Measurements from ENCODE around the gene CPLX1. TPM values are rescaled to one million over a fixed set of nuclear protein-coding genes. Genes with fewer than 3 reads are reported as not detected.
"Not testable (repeated sequence)": the region's sequence is repeated elsewhere in the genome, so short reads cannot be mapped to it uniquely, and the experiment has no call there.

CPLX1 gene
- total RNA-seq, 2 experiments from 2014 or later = 3.7 to 5.0 TPM

- DNase-seq (no peak), ATAC-seq (ENCODE audit: low read depth) (no peak)
- H3K9me3 Mint-ChIP-seq = no peaks in the 10 kb centered on the region
- POLR2A ChIA-PET = no interaction called here
- H3K27me3 Mint-ChIP-seq = no peaks in the 10 kb centered on the region
- H3K4me1 Mint-ChIP-seq = peaks cover 1% of the 10 kb centered on the region
- peak overlapping the region; percentile 45 for H3K27ac Mint-ChIP-seq
- H3K4me3 Mint-ChIP-seq = no peak overlapping the region
- H3K36me3 Mint-ChIP-seq = peaks cover 26% of the 10 kb centered on the region
Observed at GRCh38 chr4:762211-763190, 63.4 kb downstream of the CPLX1 start.

DNA sequence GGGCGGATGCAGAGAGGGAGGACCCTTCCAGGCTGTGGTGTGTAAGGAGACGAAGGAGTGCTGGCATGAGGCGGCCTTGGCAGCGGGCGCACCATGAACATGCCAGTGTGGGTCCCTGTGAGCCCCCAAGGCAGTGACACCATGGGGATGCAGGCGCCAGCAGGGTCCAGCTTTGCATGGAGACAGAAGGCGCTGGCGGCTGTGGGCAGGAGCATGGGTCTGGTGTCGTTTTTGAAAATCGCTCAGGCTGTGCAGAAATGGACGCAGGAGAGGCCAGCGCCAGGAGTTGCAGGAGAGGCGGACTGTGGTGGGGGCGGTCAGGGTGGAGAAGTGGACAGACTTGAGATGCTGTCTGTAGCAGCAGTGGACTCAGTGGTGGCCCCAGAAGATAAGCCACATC lies 64.2 kb downstream of the CPLX1 start:
- POLR2A ChIA-PET = no interaction called here
- no peak overlapping the region for H3K4me3 Mint-ChIP-seq
- H3K27me3 Mint-ChIP-seq = no peaks in the 10 kb centered on the region
- ATAC-seq (ENCODE audit: low read depth) (no peak), DNase-seq (no peak)
- H3K9me3 Mint-ChIP-seq = no peaks in the 10 kb centered on the region
- H3K27ac Mint-ChIP-seq = no peak overlapping the region
- peaks cover 1% of the 10 kb centered on the region for H3K4me1 Mint-ChIP-seq
- H3K36me3 Mint-ChIP-seq = peaks cover 26% of the 10 kb centered on the region

DNA sequence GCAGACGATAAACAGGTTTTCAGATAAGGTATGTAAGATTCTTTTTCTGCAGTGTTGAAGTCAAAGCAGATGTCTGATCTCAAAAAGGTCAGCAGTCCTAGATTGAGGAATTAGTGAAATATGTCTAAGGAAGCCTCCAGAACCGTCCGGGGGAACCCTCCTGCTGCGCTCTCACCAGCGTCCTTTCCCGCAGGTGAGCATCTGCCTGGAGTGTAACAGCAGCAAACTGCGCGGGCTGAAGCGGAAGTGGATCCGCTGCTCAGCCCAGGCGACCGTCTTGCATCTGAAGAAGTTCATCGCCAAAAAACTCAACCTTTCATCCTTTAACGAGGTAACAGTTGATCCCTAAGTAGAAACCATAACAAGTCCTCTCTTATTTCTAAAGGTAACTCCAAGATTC lies 64.8 kb downstream of the CPLX1 start:
- no peaks in the 10 kb centered on the region for H3K27me3 Mint-ChIP-seq
- no peak overlapping the region for H3K4me3 Mint-ChIP-seq
- peaks cover 1% of the 10 kb centered on the region for H3K4me1 Mint-ChIP-seq
- ATAC-seq (ENCODE audit: low read depth) (no peak), DNase-seq (no peak)
- no peak overlapping the region for H3K27ac Mint-ChIP-seq
- no peaks in the 10 kb centered on the region for H3K9me3 Mint-ChIP-seq
- H3K36me3 Mint-ChIP-seq = peaks cover 24% of the 10 kb centered on the region
- POLR2A ChIA-PET = no interaction called here

DNA sequence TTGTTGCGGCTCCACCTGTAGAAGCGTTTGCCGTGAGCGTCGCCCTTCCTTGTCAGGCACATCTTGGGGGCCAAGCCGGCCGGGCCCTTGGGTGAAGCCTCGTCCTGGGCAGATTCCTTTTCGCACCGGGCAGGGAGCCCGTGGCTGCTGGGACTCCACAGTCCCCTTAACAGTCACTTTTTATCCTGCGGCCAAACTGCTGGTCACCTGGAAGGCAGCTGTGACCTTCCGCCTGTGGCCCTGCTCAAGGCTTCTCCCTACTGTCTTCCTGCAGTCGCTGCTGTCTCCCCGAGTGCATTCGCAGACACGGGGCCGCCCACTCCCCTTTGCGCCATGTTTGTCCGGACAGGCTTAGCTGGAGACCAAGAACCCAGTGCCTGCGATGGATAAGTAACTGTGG lies 65.3 kb downstream of the CPLX1 start:
- no peak for ATAC-seq (ENCODE audit: low read depth)
- DNase-seq = no peak
- H3K4me3 Mint-ChIP-seq = no peak overlapping the region
- H3K9me3 Mint-ChIP-seq = no peaks in the 10 kb centered on the region
- POLR2A ChIA-PET = no interaction called here
- peaks cover 24% of the 10 kb centered on the region for H3K36me3 Mint-ChIP-seq
- H3K4me1 Mint-ChIP-seq = peaks cover 1% of the 10 kb centered on the region
- H3K27ac Mint-ChIP-seq = no peak overlapping the region
- no peaks in the 10 kb centered on the region for H3K27me3 Mint-ChIP-seq

DNA sequence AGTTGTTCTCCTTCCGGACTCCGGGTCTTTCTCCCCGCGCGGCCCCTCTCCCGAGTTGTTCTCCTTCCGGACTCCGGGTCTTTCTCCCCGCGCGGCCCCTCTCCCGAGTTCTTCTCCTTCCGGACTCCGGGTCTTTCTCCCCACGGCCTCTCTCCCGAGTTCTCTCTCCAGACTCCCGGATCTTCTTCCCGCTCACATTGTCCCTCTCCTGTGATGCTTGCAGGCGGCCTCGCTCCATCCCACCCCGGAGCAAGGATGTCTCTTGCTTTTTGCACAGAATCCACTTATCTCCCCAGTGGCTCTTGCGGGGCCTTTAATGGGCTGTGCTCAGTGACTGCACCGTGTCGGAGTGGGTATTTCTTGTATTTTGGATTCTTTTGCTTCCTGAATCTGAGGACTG lies 66.1 kb downstream of the CPLX1 start:
- ATAC-seq (ENCODE audit: low read depth); H3K4me3 Mint-ChIP-seq; H3K27me3 Mint-ChIP-seq; H3K9me3 Mint-ChIP-seq; POLR2A ChIA-PET; DNase-seq; H3K4me1 Mint-ChIP-seq: not testable (repeated sequence)
- Mint-ChIP-seq H3K27ac (peak overlapping the region; percentile 77), H3K36me3 (peaks cover 20% of the 10 kb centered on the region)

DNA sequence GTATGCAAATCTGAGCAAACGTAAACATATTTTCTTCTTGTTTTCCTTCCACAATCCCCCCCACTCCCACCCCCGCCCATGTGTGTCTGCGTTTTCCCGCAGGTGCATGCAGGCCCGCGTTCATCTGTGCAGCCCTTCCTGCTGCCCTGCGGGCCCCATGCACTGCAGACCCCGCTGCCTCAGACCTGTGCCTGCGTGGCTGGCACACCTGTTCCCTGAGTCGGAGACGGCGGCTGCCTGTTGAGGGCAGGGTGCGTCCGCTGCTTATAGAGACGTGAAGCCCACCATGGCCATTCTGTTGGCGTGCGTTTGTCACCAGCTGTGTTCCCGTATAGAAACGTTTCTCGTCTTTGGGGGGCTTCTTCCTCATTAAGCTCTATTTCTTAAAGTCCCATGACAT lies 68.8 kb downstream of the CPLX1 start:
- no peaks in the 10 kb centered on the region for H3K9me3 Mint-ChIP-seq
- H3K27me3 Mint-ChIP-seq = no peaks in the 10 kb centered on the region
- peaks cover 18% of the 10 kb centered on the region for H3K36me3 Mint-ChIP-seq
- ATAC-seq (ENCODE audit: low read depth) (no peak), DNase-seq (no peak)
- H3K4me3 Mint-ChIP-seq = no peak overlapping the region
- H3K27ac Mint-ChIP-seq = no peak overlapping the region
- H3K4me1 Mint-ChIP-seq = no peaks in the 10 kb centered on the region
- POLR2A ChIA-PET = no interaction called here

DNA sequence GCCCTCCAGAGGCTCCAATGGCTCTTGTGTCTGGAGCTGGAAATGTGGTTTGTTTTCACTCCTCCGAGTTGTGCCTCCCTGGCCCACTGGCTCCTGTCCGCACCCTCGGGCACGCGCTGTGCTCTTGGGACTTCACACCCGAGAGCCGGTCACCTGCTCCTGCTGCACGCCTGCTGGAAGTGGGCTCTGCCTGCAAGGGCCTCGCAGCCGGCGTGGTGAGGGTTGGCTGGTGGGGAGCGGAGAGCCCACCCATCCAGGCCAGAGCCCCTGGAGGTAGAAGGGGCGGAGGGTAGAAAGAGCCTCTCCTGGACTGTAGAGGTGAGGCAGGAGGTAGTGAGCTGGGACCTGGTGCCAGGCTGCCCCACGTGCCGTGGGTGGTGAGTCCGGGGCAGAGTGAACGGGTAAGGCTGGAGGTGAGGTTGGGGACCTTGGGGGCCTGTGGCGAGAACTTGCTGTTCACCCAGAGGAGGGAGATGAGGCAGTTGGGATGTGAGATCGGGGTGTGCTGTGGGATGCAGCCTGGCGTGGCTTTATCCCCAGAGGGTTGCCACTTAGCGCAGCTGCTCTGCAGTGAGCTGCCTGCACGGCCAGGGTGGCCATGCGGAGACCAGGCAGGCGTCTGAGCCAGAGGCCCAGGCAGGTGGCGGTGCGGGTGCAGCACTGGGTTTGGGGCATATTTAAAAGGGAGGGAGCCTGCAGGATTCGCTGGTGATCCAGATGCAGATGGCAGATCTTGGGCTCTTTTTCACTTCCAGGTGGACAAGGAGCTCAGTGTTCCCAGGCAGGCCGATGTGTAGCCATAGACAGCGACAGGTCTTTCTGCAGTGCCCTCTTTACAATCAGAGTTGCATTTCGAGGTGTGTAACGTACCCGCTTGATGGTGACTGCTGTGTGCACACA lies 71.5 kb downstream of the CPLX1 start:
- no peaks in the 10 kb centered on the region for H3K27me3 Mint-ChIP-seq
- no peak overlapping the region for H3K27ac Mint-ChIP-seq
- H3K36me3 Mint-ChIP-seq = peaks cover 8% of the 10 kb centered on the region
- ATAC-seq (ENCODE audit: low read depth) (peak; percentile 14), DNase-seq (no peak)
- no peaks in the 10 kb centered on the region for H3K4me1 Mint-ChIP-seq
- no peak overlapping the region for H3K4me3 Mint-ChIP-seq
- H3K9me3 Mint-ChIP-seq = no peaks in the 10 kb centered on the region
- POLR2A ChIA-PET = no interaction called here

- H3K36me3 Mint-ChIP-seq = peaks cover 11% of the 10 kb centered on the region
- ATAC-seq (ENCODE audit: low read depth); H3K27me3 Mint-ChIP-seq; H3K9me3 Mint-ChIP-seq; H3K4me1 Mint-ChIP-seq; H3K27ac Mint-ChIP-seq; DNase-seq; H3K4me3 Mint-ChIP-seq: not testable (repeated sequence)
- POLR2A ChIA-PET = interaction anchor here (0.8 kb wide), 1 partner anchor 11 kb away, joined by 3 read pairs; no protein-coding TSS in a partner anchor
Observed at GRCh38 chr4:753186-753585, 72.7 kb downstream of the CPLX1 start.

DNA sequence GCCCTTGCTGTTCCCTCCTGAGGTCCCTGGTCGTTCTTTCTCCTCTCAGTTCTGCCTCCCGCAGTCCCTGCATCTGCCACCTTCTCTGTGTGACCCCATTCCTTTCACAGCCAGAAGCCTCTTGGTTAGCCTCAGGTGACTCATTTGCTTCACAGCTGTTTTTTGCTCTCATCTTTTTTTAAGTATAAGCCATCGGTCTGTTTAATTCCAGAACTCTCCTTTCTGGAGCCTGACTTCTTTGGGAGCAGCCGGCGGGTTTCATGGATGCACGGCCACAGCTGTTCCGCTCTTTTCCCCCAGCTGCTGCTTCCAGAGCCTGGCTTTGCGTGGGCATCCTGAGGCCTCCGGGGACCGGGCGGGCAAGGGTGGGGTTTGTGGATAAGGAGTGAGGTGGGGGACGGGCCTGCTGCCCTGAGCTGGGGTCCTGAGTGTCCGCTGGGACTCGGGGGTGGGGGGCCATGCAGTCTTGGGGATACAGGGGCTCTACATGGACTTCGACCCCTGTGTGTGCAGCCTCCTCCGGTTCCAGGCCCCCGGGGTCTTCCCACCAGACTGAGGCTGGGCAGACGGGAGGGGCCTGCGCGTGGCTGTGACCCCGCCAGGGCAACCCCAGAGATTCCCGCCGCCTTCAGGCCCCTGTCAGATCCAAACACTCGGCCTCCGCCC lies 73.6 kb downstream of the CPLX1 start:
- Mint-ChIP-seq H3K27me3 (no peaks in the 10 kb centered on the region), H3K27ac (no peak overlapping the region), H3K4me3 (no peak overlapping the region), H3K36me3 (peaks cover 13% of the 10 kb centered on the region), H3K9me3 (no peaks in the 10 kb centered on the region), H3K4me1 (no peaks in the 10 kb centered on the region)
- ATAC-seq (ENCODE audit: low read depth) = no peak
- DNase-seq = no peak
- POLR2A ChIA-PET = no interaction called here

- POLR2A ChIA-PET = no interaction called here
- Mint-ChIP-seq H3K27ac (no peak overlapping the region), H3K36me3 (peaks cover 13% of the 10 kb centered on the region), H3K27me3 (no peaks in the 10 kb centered on the region), H3K4me3 (no peak overlapping the region), H3K9me3 (no peaks in the 10 kb centered on the region), H3K4me1 (no peaks in the 10 kb centered on the region)
- DNase-seq = no peak
- no peak for ATAC-seq (ENCODE audit: low read depth)
Observed at GRCh38 chr4:751676-752075, 74.3 kb downstream of the CPLX1 start.

GRCh38 chr4:749698-750666 lies 75.9 kb downstream of the CPLX1 start:
- Mint-ChIP-seq H3K4me3 (no peak overlapping the region), H3K27me3 (no peaks in the 10 kb centered on the region), H3K9me3 (no peaks in the 10 kb centered on the region), H3K36me3 (peaks cover 13% of the 10 kb centered on the region), H3K4me1 (no peaks in the 10 kb centered on the region), H3K27ac (no peak overlapping the region)
- POLR2A ChIA-PET = no interaction called here
- ATAC-seq (ENCODE audit: low read depth) (no peak), DNase-seq (no peak)

- ATAC-seq (ENCODE audit: low read depth) = no peak
- H3K4me1 Mint-ChIP-seq = peaks cover 1% of the 10 kb centered on the region
- H3K27ac Mint-ChIP-seq = no peak overlapping the region
- no peaks in the 10 kb centered on the region for H3K9me3 Mint-ChIP-seq
- no peak overlapping the region for H3K4me3 Mint-ChIP-seq
- no peak for DNase-seq
- POLR2A ChIA-PET = no interaction called here
- peaks cover 15% of the 10 kb centered on the region for H3K36me3 Mint-ChIP-seq
- H3K27me3 Mint-ChIP-seq = no peaks in the 10 kb centered on the region
Observed at GRCh38 chr4:748461-748860, 77.5 kb downstream of the CPLX1 start.

All from activated naive CD8-positive, alpha-beta T cell treated with anti-CD3 and anti-CD28 coated beads, Interleukin-2, amount 10 ng/mL, durations not matched to agents 7 days and 5 days (primary cell).